Endothelial cell of umbilical vein (primary cell): ENCODE measurements around the gene RAB7B.

Experiments
- CTCF ChIP-seq, 2 donors: IDR thresholded peaks; 1 replicate in 1 of 2; 2 replicates in 1 of 2; pipeline ENCODE4 v1.5.1; 2011; ENCODE audit warnings: low read length in 2 of 2, mild to moderate bottlenecking in 2 of 2, moderate library complexity in 2 of 2, control low read depth in 1 of 2, inconsistent platforms in 1 of 2, low read depth in 1 of 2; ENCODE audit not compliant: insufficient read depth in 1 of 2; ENCODE audit errors: extremely low read depth in 1 of 2
- EZH2 ChIP-seq: IDR thresholded peaks from 2 replicates; pipeline ENCODE4 v1.6.1; 2012; ENCODE audit warnings: borderline replicate concordance, low read depth, mild to moderate bottlenecking, moderate library complexity, low read length, inconsistent platforms; ENCODE audit not compliant: severe bottlenecking
- FOS ChIP-seq: IDR thresholded peaks from 2 replicates; pipeline ENCODE4 v1.6.1; 2011; ENCODE audit warnings: mild to moderate bottlenecking, low read length, moderate library complexity, borderline replicate concordance; ENCODE audit not compliant: insufficient read depth
- GATA2 ChIP-seq: IDR thresholded peaks from 2 replicates; pipeline ENCODE4 v1.7.0; 2011; ENCODE audit warnings: low read depth, mild to moderate bottlenecking, moderate library complexity, mixed read lengths, low read length; ENCODE audit not compliant: insufficient read length, insufficient read depth
- MAX ChIP-seq: IDR thresholded peaks from 2 replicates; pipeline ENCODE4 v1.6.1; 2011; ENCODE audit not compliant: insufficient read depth, insufficient read length
- POLR2A ChIP-seq: IDR thresholded peaks from 2 replicates; pipeline ENCODE4 v1.6.1; 2012; ENCODE audit warnings: low read depth, mild to moderate bottlenecking, control low read depth, low read length

- TF ChIP-seq CTCF (IDR thresholded peaks at IDR 0.05; ENCODE audit: extremely low read depth in 1 of 2, insufficient read depth in 1 of 2, low read depth in 1 of 2, low read length in 2 of 2) = no peak
- TF ChIP-seq EZH2 = no peak
- no peak for TF ChIP-seq POLR2A
- TF ChIP-seq MAX = no peak
- TF ChIP-seq FOS = no peak
- no peak for TF ChIP-seq GATA2
Measured at GRCh38 chr1:205927247-205927646, 75.9 kb downstream of the RAB7B start.
